HCT116 (cell line): Measurements from ENCODE around the gene BTBD9. TPM values are rescaled to one million over a fixed set of nuclear protein-coding genes. Genes with fewer than 3 reads are reported as not detected.

Experiments used
- ATAC-seq: fragments of 200-7000 bp; cut with Tn5 transposase; 2 replicates; pipeline ENCODE4 v1.9.1; 2020; ENCODE audit warnings: mild to moderate bottlenecking, moderate library complexity
- BruUV-seq: library from RNA; stranded (reverse); fragments of 400-500 nt; replicated peaks from 2 replicates; lab custom pipeline; 2021; lab: Mats Ljungman, UMichigan
- CTCF ChIA-PET: fragments of 300-600 bp; sonication (Branson Sonifier 250); formaldehyde crosslinking; loops from one replicate; lab custom pipeline; 2021; ENCODE audit warnings: antibody characterized with exemption; lab: Charles Lee
- POLR2A ChIA-PET: fragments of 300-600, 350-600 bp; sonication (Branson Sonifier 250); formaldehyde crosslinking; loops from one replicate; lab custom pipeline; 2021; ENCODE audit warnings: antibody characterized with exemption; lab: Charles Lee
- RAD21 ChIA-PET, 2 experiments: fragments of 300-600 bp; sonication (Branson Sonifier 250); formaldehyde crosslinking; loops; one replicate each; lab custom pipeline; 2023; ENCODE audit warnings: low total read pairs in 2 of 2; ENCODE audit not compliant: uncharacterized antibody in 2 of 2, unreplicated experiment in 2 of 2, low non-redundant PET in 1 of 2; lab: Charles Lee
- DNase-seq: peaks from one replicate; pipeline ENCODE4 v3.0.0-alpha.2; 2010; ENCODE audit warnings: low read depth, low spot score
- H2AFZ ChIP-seq: fragments of 200-600 bp; shearing (Covaris generic), sonication (generic); 2 replicates; pipeline ENCODE4 v1.6.1; 2017; ENCODE audit warnings: low read depth, mixed run types, mixed read lengths, antibody characterized with exemption, low read length; ENCODE audit not compliant: poor library complexity, severe bottlenecking
- H3K27ac ChIP-seq: 2 replicates; pipeline ENCODE4 v1.5.1; 2012; ENCODE audit warnings: low read depth, low read length
- H3K27me3 ChIP-seq: fragments of 200-600 bp; sonication (generic); 2 replicates; pipeline ENCODE4 v1.6.1; 2016; ENCODE audit warnings: mixed run types, low read length, mixed read lengths; ENCODE audit not compliant: insufficient read depth
- H3K36me3 ChIP-seq, 2 experiments: fragments of 200-500 bp in 1 of 2; fragments of 200-600 bp in 1 of 2; sonication (Bioruptor generic) in 1 of 2; sonication (generic) in 1 of 2; 2 replicates each; pipeline versions ENCODE4 v1.5.1 to v1.6.1; 2014 to 2016; ENCODE audit warnings: low read length in 2 of 2, inconsistent platforms in 1 of 2, mixed read lengths in 1 of 2, mixed run types in 1 of 2; ENCODE audit not compliant: insufficient read depth in 2 of 2, control insufficient read depth in 1 of 2
- H3K4me1 ChIP-seq, 2 experiments: fragments of 200-600 bp in 1 of 2; sonication (generic) in 1 of 2; 2 replicates each; pipeline versions ENCODE4 v1.5.1 to v1.6.1; 2012 to 2017; ENCODE audit warnings: low read length in 2 of 2, inconsistent platforms in 1 of 2, mild to moderate bottlenecking in 1 of 2, mixed read lengths in 1 of 2, mixed run types in 1 of 2, moderate library complexity in 1 of 2; ENCODE audit not compliant: insufficient read depth in 2 of 2, control insufficient read depth in 1 of 2
- H3K4me2 ChIP-seq: fragments of 200-600 bp; sonication (generic); 2 replicates; pipeline ENCODE4 v1.6.1; 2017; ENCODE audit warnings: mixed run types, low read length, mixed read lengths
- H3K4me3 ChIP-seq, 2 experiments: fragments of 200-600 bp in 1 of 2; sonication (generic) in 1 of 2; replicated peaks in 1 of 2; 2 replicates each; pipeline ENCODE4 v1.5.1; 2011 to 2016; ENCODE audit warnings: low read length in 2 of 2, control low read depth in 1 of 2, low read depth in 1 of 2, mild to moderate bottlenecking in 1 of 2, mixed read lengths in 1 of 2, mixed run types in 1 of 2
- H3K79me2 ChIP-seq: fragments of 200-600 bp; sonication (generic); 2 replicates; pipeline ENCODE4 v1.6.1; 2017; ENCODE audit warnings: mild to moderate bottlenecking, mixed run types, low read length, moderate library complexity, mixed read lengths; ENCODE audit not compliant: insufficient read depth
- H3K9ac ChIP-seq: fragments of 200-600 bp; sonication (generic); 2 replicates; pipeline ENCODE4 v1.6.1; 2016; ENCODE audit warnings: low read length, mixed read lengths
- H3K9me2 ChIP-seq: fragments of 200-600 bp; sonication (generic), shearing (Covaris generic); 2 replicates; pipeline ENCODE4 v1.6.1; 2017; ENCODE audit warnings: mixed run types, mild to moderate bottlenecking, moderate library complexity; ENCODE audit not compliant: insufficient read depth
- H3K9me3 ChIP-seq, 2 experiments: fragments of 200-500 bp in 1 of 2; fragments of 200-600 bp in 1 of 2; sonication (Bioruptor generic) in 1 of 2; sonication (generic) in 1 of 2; 2 replicates each; pipeline ENCODE4 v1.6.1; 2014 to 2017; ENCODE audit warnings: low read length in 2 of 2, mixed read lengths in 2 of 2, inconsistent platforms in 1 of 2, low read depth in 1 of 2, mild to moderate bottlenecking in 1 of 2, mixed run types in 1 of 2, moderate library complexity in 1 of 2; ENCODE audit not compliant: control insufficient read depth in 1 of 2, insufficient read depth in 1 of 2
- H4K20me1 ChIP-seq: fragments of 200-600 bp; sonication (generic), shearing (Covaris generic); 2 replicates; pipeline ENCODE4 v1.6.1; 2017; ENCODE audit warnings: mixed run types, mild to moderate bottlenecking, moderate library complexity; ENCODE audit not compliant: insufficient read depth
- CBX3 ChIP-seq: IDR thresholded peaks from 2 replicates; pipeline ENCODE4 v1.6.1; 2012; ENCODE audit warnings: low read depth
- JUND ChIP-seq: IDR thresholded peaks from 2 replicates; pipeline ENCODE4 v1.6.1; 2012
- RAD21 ChIP-seq: IDR thresholded peaks from 2 replicates; pipeline ENCODE4 v1.6.1; 2012; ENCODE audit warnings: low read depth, mild to moderate bottlenecking
- REST ChIP-seq: IDR thresholded peaks from 2 replicates; pipeline ENCODE4 v1.6.1; 2012; ENCODE audit warnings: low read depth
- SIN3A ChIP-seq: IDR thresholded peaks from 2 replicates; pipeline ENCODE4 v1.6.1; 2012; ENCODE audit warnings: low read depth
- TCF7L2 ChIP-seq: IDR thresholded peaks from 2 replicates; pipeline ENCODE4 v1.7.0; 2011; ENCODE audit warnings: borderline replicate concordance, inconsistent platforms; ENCODE audit not compliant: insufficient read depth, insufficient read length; ENCODE audit errors: extremely low read depth
- YY1 ChIP-seq: IDR thresholded peaks from 2 replicates; pipeline ENCODE4 v1.6.1; 2011; ENCODE audit warnings: low read length, low read depth, moderate library complexity, mild to moderate bottlenecking; ENCODE audit not compliant: insufficient replicate concordance; ENCODE audit errors: extremely low read depth
- intact Hi-C: fragments of 100-400 bp; cut with micrococcal nuclease; formaldehyde crosslinking; loops from 2 replicates; pipeline ENCODE4 v1.10.0; 2022
- total RNA-seq: library from RNA; stranded (reverse); gene quantifications from one replicate; pipeline ENCODE4 v1.2.1, GENCODE V29; 2021; ENCODE audit not compliant: unreplicated experiment
- TF ChIP-seq, protein P1 (sequence below), 3 experiments: fragments of 200-600 bp in 1 of 3; sonication (generic) in 1 of 3; IDR thresholded peaks in 2 of 3; conservative IDR thresholded peaks in 1 of 3; 2 replicates each; pipeline ENCODE4 v1.5.1; 2012 to 2017; ENCODE audit warnings: low read depth in 2 of 3, low read length in 2 of 3, antibody characterized with exemption in 1 of 3, borderline replicate concordance in 1 of 3, control low read depth in 1 of 3, mild to moderate bottlenecking in 1 of 3, mixed read lengths in 1 of 3, mixed run types in 1 of 3, moderate library complexity in 1 of 3; ENCODE audit not compliant: insufficient read depth in 1 of 3

Gene BTBD9
- total RNA-seq, 1 experiment from 2014 or later = 10.9 TPM

DNA sequence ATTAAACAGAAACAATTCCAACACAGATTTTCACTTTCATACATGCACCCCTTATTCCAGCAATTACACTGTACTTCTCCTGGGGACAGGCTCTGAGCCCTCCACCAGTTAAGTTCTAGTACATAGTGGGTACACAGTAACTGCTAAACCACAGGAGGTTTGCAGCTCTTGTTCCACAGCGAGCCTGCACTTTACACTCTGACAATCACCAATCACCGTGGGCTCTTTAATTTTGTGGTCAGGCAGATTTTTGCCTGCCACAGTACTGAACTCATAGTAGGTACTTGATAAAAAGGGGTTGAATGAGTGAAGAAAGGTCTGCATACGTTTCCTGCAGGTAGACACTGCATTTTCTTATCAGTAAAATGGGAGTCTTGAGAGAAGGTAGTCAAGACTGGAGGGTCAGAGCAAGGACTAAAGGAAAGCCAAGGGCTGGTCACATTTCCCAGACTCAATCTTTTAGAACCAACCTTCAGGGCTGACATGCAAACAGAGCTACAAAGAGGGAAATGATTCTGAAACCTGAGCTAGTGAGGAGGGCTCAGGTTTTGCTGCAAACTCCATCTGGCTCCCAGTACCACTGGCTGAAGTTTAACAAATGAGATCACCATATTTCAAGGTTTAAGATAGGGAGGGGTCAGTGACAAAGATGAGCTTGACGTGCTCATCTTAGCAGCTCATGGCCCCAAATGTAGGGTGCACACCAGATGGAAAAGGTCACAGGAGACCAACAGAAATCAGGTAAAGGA lies 404.6 kb downstream of the BTBD9 start:
- H3K9ac ChIP-seq = no peak overlapping the region
- TF ChIP-seq REST (no peak), TCF7L2 (no peak), CBX3 (no peak), YY1 (no peak), RAD21 (no peak), JUND (no peak), SIN3A (no peak)
- TF ChIP-seq, protein P1, sequence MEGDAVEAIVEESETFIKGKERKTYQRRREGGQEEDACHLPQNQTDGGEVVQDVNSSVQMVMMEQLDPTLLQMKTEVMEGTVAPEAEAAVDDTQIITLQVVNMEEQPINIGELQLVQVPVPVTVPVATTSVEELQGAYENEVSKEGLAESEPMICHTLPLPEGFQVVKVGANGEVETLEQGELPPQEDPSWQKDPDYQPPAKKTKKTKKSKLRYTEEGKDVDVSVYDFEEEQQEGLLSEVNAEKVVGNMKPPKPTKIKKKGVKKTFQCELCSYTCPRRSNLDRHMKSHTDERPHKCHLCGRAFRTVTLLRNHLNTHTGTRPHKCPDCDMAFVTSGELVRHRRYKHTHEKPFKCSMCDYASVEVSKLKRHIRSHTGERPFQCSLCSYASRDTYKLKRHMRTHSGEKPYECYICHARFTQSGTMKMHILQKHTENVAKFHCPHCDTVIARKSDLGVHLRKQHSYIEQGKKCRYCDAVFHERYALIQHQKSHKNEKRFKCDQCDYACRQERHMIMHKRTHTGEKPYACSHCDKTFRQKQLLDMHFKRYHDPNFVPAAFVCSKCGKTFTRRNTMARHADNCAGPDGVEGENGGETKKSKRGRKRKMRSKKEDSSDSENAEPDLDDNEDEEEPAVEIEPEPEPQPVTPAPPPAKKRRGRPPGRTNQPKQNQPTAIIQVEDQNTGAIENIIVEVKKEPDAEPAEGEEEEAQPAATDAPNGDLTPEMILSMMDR (IDR thresholded peaks at IDR 0.05 in 2 of 3, conservative IDR thresholded peaks at IDR 0.05 in 1 of 3; ENCODE audit: borderline replicate concordance in 1 of 3, insufficient read depth in 1 of 3, low read depth in 2 of 3, low read length in 2 of 3) = no peak
- H3K79me2 ChIP-seq = no peaks in the 10 kb centered on the region
- intact Hi-C loops = loop anchor here (5.0 kb wide), 1 partner anchor 257 kb away; no protein-coding TSS in a partner anchor
- ChIA-PET CTCF (no interaction called here), POLR2A (no interaction called here), RAD21 (no interaction called here)
- no peak overlapping the region for H3K4me2 ChIP-seq
- no peaks in the 10 kb centered on the region for H4K20me1 ChIP-seq
- DNase-seq (no peak), ATAC-seq (no peak)
- BruUV-seq = no TSS peak
- H3K36me3 ChIP-seq = no peaks in the 10 kb centered on the region
- H3K4me1 ChIP-seq = peaks cover 0 to 11% of the 10 kb centered on the region in 2 experiments; a peak in 1 of 4 replicates
- no peaks in the 10 kb centered on the region for H3K27me3 ChIP-seq
- no peak overlapping the region for H3K4me3 ChIP-seq
- no peaks in the 10 kb centered on the region for H3K9me3 ChIP-seq
- no peak overlapping the region for H3K27ac ChIP-seq
- H3K9me2 ChIP-seq = no peaks in the 10 kb centered on the region
- H2AFZ ChIP-seq = no peak overlapping the region
